Tibial artery (tissue), 4 donors: ENCODE data around the gene KCNH2.
"Not testable (repeated sequence)": the region's sequence is repeated elsewhere in the genome, so short reads cannot be mapped to it uniquely, and the experiment has no call there.

Experiments
- DNase-seq, 2 donors: peaks; one replicate each; pipeline ENCODE4 v3.0.0-alpha.2; 2019
- H3K27ac ChIP-seq, 2 donors: fragments of 200-600 bp; sonication (generic) in 1 of 2; 1 replicate in 1 of 2; 2 replicates in 1 of 2; pipeline ENCODE4 v1.5.1; 2018 to 2019; ENCODE audit warnings: mild to moderate bottlenecking in 1 of 2
- H3K27me3 ChIP-seq, 2 donors: fragments of 200-600 bp; sonication (generic) in 1 of 2; one replicate each; pipeline versions ENCODE4 v1.5.1 to v1.6.0; 2016 to 2019
- H3K36me3 ChIP-seq, 3 donors: fragments of 200-600 bp; sonication (generic) in 2 of 3; one replicate each; pipeline ENCODE4 v1.5.1; 2016 to 2019; ENCODE audit warnings: mild to moderate bottlenecking in 2 of 3
- H3K4me1 ChIP-seq, 4 donors: fragments of 200-600 bp; sonication (generic) in 2 of 4; 1 replicate in 3 of 4; 2 replicates in 1 of 4; pipeline ENCODE4 v1.5.1; 2016 to 2019
- H3K4me3 ChIP-seq, 2 donors: fragments of 200-600 bp; sonication (generic) in 1 of 2; 1 replicate in 1 of 2; 2 replicates in 1 of 2; pipeline ENCODE4 v1.5.1; 2018 to 2019; ENCODE audit warnings: mild to moderate bottlenecking in 2 of 2
- H3K9me3 ChIP-seq, 3 donors: fragments of 200-600 bp; sonication (generic) in 1 of 3; one replicate each; pipeline ENCODE4 v1.5.1; 2016 to 2019
- CTCF ChIP-seq, 2 experiments: fragments of 200-600 bp in 1 of 2; fragments of 450-650 bp in 1 of 2; IDR thresholded peaks; one replicate each; pipeline ENCODE4 v1.5.1; 2017 to 2019; ENCODE audit warnings: antibody characterized with exemption in 2 of 2, mild to moderate bottlenecking in 1 of 2, moderate library complexity in 1 of 2
- intact Hi-C: fragments of 100-400 bp; cut with DNase I; formaldehyde crosslinking; loops from one replicate; pipeline ENCODE4 v1.15.0; 2023; ENCODE audit warnings: low total_unique reads

Gene KCNH2

GRCh38 chr7:150914196-150914595 lies 63.9 kb downstream of the KCNH2 start:
- Histone ChIP-seq H3K36me3 (no peaks in the 10 kb centered on the region), H3K4me3 (no peak overlapping the region), H3K27ac (no peak overlapping the region), H3K4me1 (no peaks in the 10 kb centered on the region), H3K27me3 (peaks cover 0 to 46% of the 10 kb centered on the region in 2 donors), H3K9me3 (no peaks in the 10 kb centered on the region)
- intact Hi-C loops, result no loop called here
- TF ChIP-seq CTCF (IDR thresholded peaks at IDR 0.05), result no peak
- no peak for DNase-seq

GRCh38 chr7:150912427-150912826 lies 65.7 kb downstream of the KCNH2 start:
- H3K36me3 ChIP-seq, result no peaks in the 10 kb centered on the region
- no peak for DNase-seq
- intact Hi-C loops, result no loop called here
- H3K9me3 ChIP-seq, result no peaks in the 10 kb centered on the region
- H3K4me1 ChIP-seq, result no peaks in the 10 kb centered on the region
- H3K27ac ChIP-seq, result no peak overlapping the region
- H3K4me3 ChIP-seq, result no peak overlapping the region
- H3K27me3 ChIP-seq, result peaks cover 0 to 48% of the 10 kb centered on the region in 2 donors
- no peak for TF ChIP-seq CTCF (IDR thresholded peaks at IDR 0.05)

GRCh38 chr7:150911590-150912267 lies 66.4 kb downstream of the KCNH2 start:
- Histone ChIP-seq H3K4me1 (no peaks in the 10 kb centered on the region), H3K36me3 (no peaks in the 10 kb centered on the region), H3K9me3 (no peaks in the 10 kb centered on the region), H3K27me3 (peaks cover 0 to 47% of the 10 kb centered on the region in 2 donors), H3K4me3 (no peak overlapping the region), H3K27ac (no peak overlapping the region)
- intact Hi-C loops, result no loop called here
- DNase-seq, result no peak
- TF ChIP-seq CTCF (IDR thresholded peaks at IDR 0.05), result no peak

- H3K27ac ChIP-seq, result no peak overlapping the region
- no peak overlapping the region for H3K4me3 ChIP-seq
- TF ChIP-seq CTCF (IDR thresholded peaks at IDR 0.05), result no peak
- no peaks in the 10 kb centered on the region for H3K4me1 ChIP-seq
- H3K27me3 ChIP-seq, result peaks cover 0 to 41% of the 10 kb centered on the region in 2 donors
- no peaks in the 10 kb centered on the region for H3K36me3 ChIP-seq
- intact Hi-C loops, result no loop called here
- no peak for DNase-seq
- no peaks in the 10 kb centered on the region for H3K9me3 ChIP-seq
Observed at GRCh38 chr7:150910996-150911422, 67.1 kb downstream of the KCNH2 start.

- H3K9me3 ChIP-seq, H3K36me3 ChIP-seq, intact Hi-C loops: not testable (repeated sequence)
Observed at GRCh38 chr7:150910305-150910995, 67.7 kb downstream of the KCNH2 start.

More at GRCh38 chr7:150910305-150910995, 67.7 kb downstream of the KCNH2 start:
- not testable (repeated sequence) for DNase-seq, H3K4me3 ChIP-seq, H3K27ac ChIP-seq, H3K4me1 ChIP-seq
- H3K27me3 ChIP-seq, result peaks cover 0 to 36% of the 10 kb centered on the region in 2 donors
